ENCODE results near the gene KDELR3. TPM values are rescaled to one million over a fixed set of nuclear protein-coding genes. Genes with fewer than 3 reads are reported as not detected.

Gene KDELR3
- total and polyA plus RNA-seq, 7 donors = 0.53 to 1.9 (median 0.95) TPM

DNA sequence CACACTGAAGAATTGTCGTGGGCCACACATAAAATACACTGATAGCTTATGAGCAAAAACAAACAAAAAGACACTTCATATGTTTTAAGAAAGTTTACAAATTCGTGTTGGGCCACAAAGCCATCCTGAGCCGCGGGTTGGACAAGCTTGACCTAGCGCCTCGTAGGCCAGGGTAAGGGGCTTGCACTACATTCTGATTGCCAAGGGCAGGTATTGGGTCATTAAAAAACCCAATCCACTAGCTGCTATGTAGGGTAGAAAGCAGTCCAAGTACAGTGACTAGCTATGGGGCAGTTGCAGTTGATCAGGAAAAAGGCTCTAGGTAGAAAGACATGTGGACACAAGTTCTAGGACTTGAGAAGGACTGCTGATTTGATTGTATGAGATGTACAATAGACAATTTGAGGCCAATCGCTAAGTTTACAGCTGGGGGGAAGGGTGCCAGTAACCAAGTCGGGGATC, 14.0 kb downstream of the KDELR3 start:
- no peaks in the 10 kb centered on the region for H3K9me3 ChIP-seq
- H3K27me3 ChIP-seq (ENCODE audit: insufficient read depth in 3 of 3, low read length in 2 of 3) = no peaks in the 10 kb centered on the region
- DNase-seq = no peak
- TF ChIP-seq, protein P1, sequence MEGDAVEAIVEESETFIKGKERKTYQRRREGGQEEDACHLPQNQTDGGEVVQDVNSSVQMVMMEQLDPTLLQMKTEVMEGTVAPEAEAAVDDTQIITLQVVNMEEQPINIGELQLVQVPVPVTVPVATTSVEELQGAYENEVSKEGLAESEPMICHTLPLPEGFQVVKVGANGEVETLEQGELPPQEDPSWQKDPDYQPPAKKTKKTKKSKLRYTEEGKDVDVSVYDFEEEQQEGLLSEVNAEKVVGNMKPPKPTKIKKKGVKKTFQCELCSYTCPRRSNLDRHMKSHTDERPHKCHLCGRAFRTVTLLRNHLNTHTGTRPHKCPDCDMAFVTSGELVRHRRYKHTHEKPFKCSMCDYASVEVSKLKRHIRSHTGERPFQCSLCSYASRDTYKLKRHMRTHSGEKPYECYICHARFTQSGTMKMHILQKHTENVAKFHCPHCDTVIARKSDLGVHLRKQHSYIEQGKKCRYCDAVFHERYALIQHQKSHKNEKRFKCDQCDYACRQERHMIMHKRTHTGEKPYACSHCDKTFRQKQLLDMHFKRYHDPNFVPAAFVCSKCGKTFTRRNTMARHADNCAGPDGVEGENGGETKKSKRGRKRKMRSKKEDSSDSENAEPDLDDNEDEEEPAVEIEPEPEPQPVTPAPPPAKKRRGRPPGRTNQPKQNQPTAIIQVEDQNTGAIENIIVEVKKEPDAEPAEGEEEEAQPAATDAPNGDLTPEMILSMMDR (IDR thresholded peaks at IDR 0.05) = no peak
- 83 to 88% (median 88%) methylated on average over 8 of the region's 8 CpGs for WGBS, 3 donors
- intact Hi-C loops (cut with DNase I) = no loop called here
- no peak overlapping the region for H3K27ac ChIP-seq
- no peak overlapping the region for H3K4me3 ChIP-seq
- no peak for ATAC-seq
- peaks cover 23 to 82% of the 10 kb centered on the region in 2 donors for H3K36me3 ChIP-seq (ENCODE audit: insufficient read depth in 1 of 2, low read depth in 1 of 2)
- peaks cover 4% of the 10 kb centered on the region for H3K4me1 ChIP-seq

DNA sequence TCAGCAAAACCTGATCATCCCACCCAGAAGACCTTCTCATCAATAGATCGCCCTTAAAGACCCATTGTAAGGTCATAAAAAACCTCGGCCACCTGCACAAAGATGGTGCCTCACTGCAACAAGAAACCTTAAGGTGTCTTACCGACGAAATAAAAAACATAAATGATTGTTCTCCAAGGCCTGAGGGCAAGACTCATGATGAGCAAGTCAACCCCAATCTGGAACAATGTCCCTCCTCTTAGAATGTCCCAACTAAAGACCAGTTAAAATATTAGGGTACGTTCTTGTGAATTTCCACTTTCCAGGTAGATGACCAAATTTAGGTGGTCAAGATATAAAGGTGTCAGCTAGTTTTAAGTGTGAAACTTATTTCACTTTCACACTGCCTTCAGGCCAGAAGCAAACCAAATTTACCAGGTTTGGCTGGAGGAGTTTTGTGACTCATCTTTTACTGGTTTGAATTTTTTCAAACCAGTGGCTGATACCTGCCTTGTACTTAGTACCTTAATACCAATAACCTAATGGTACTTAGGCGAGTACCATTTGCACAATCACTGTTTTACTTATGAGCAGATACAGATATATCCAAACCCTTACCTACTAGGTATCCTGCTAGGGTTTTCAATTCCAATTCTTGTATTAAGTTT, 14.9 kb downstream of the KDELR3 start:
- Histone ChIP-seq H3K4me1 (peaks cover 7% of the 10 kb centered on the region), H3K27me3 (ENCODE audit: insufficient read depth in 3 of 3, low read length in 2 of 3) (no peaks in the 10 kb centered on the region), H3K36me3 (ENCODE audit: insufficient read depth in 1 of 2, low read depth in 1 of 2) (peaks cover 25 to 91% of the 10 kb centered on the region in 2 donors), H3K27ac (no peak overlapping the region), H3K9me3 (no peaks in the 10 kb centered on the region), H3K4me3 (no peak overlapping the region)
- intact Hi-C loops (cut with DNase I) = no loop called here
- WGBS, 3 donors = 91 to 95% (median 92%) methylated on average over 6 of the region's 6 CpGs
- no peak for ATAC-seq
- no peak for DNase-seq
- TF ChIP-seq, protein P1 (IDR thresholded peaks at IDR 0.05) = no peak

DNA sequence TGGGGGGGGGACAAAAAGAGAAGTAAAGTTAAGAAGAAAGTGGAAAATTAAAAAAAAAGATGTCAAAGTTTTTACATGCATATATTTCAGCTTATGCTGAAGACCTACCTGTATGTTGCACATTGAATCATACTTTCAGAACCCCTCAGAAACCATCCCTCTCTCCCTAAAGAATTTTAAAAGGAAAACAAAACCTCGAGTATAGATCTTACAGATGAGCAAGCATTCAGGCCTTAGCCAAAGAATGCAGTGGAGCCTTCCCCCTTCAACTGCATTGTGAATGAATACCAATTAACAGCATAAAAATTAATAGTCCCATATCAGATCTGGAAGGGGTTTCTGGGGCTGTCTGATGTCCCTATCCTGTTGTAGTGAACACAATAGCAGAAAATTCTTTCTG, 16.3 kb downstream of the KDELR3 start:
- H3K9me3 ChIP-seq = no peaks in the 10 kb centered on the region
- H3K36me3 ChIP-seq (ENCODE audit: insufficient read depth in 1 of 2, low read depth in 1 of 2) = peaks cover 29 to 100% of the 10 kb centered on the region in 2 donors
- DNase-seq = no peak
- H3K4me3 ChIP-seq = no peak overlapping the region
- peaks cover 12% of the 10 kb centered on the region for H3K4me1 ChIP-seq
- WGBS, 3 donors = 69 to 75% (median 70%) methylated on average over 1 of the region's 1 CpG
- ATAC-seq = no peak
- H3K27me3 ChIP-seq (ENCODE audit: insufficient read depth in 3 of 3, low read length in 2 of 3) = no peaks in the 10 kb centered on the region
- intact Hi-C loops (cut with DNase I) = no loop called here
- no peak overlapping the region for H3K27ac ChIP-seq
- TF ChIP-seq, protein P1 (IDR thresholded peaks at IDR 0.05) = no peak

DNA sequence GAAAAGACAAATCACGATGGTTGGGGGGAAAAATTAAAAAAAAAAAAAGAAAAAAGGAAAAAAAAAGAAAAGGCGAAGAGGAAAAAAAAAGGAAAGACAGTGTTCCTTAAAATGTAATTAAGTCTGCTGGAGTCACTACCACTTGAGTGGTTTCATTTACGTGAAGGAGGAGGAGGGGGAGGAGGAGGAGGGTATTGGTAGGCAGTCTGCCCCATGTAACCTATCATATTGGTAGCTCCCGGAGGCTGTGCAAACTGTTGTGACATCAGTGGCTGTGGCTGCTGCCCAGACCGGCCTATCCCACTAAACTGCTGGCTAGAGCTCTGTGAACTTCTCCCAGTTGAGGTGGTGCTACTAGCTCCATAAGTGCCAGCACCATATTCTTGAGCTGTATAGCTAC, 17.9 kb downstream of the KDELR3 start:
- Histone ChIP-seq H3K27ac (peak overlapping the region; percentile 5), H3K36me3 (ENCODE audit: insufficient read depth in 1 of 2, low read depth in 1 of 2) (peaks cover 38 to 100% of the 10 kb centered on the region in 2 donors), H3K27me3 (ENCODE audit: insufficient read depth in 3 of 3, low read length in 2 of 3) (no peaks in the 10 kb centered on the region), H3K4me3 (no peak overlapping the region), H3K9me3 (no peaks in the 10 kb centered on the region), H3K4me1 (peaks cover 12% of the 10 kb centered on the region)
- TF ChIP-seq, protein P1 (IDR thresholded peaks at IDR 0.05) = no peak
- ATAC-seq (peak; percentile 45 to 55 (median 49)), DNase-seq (no peak)
- intact Hi-C loops (cut with DNase I) = no loop called here
- 37 to 48% (median 46%) methylated on average over 5 of the region's 5 CpGs for WGBS, 3 donors

DNA sequence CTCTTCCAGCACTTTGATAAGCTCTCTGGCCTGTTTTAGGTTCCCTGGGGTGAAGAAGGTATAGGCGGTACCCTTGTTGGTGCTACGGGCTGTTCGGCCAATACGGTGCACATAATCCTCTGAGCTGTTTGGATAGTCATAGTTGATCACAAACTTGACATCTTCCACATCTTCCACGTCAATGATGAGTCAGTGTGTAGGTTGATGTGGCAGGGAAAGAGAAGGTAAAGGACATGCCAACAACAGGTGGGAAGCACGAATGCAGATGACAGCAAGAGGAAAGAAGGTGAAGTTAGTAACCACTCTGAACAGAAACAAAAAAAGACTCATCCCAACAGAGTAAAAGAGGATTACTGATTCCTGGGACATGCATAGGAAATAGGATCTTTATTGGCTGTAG, 20.1 kb downstream of the KDELR3 start:
- peak overlapping the region; percentile 3 for H3K27ac ChIP-seq
- no peaks in the 10 kb centered on the region for H3K27me3 ChIP-seq (ENCODE audit: insufficient read depth in 3 of 3, low read length in 2 of 3)
- H3K4me1 ChIP-seq = peaks cover 18% of the 10 kb centered on the region
- peaks cover 37 to 100% of the 10 kb centered on the region in 2 donors for H3K36me3 ChIP-seq (ENCODE audit: insufficient read depth in 1 of 2, low read depth in 1 of 2)
- DNase-seq (no peak), ATAC-seq (peak; percentile 2 to 32 (median 9))
- intact Hi-C loops (cut with DNase I) = no loop called here
- 70 to 79% (median 73%) methylated on average over 6 of the region's 6 CpGs for WGBS, 3 donors
- TF ChIP-seq, protein P1 (IDR thresholded peaks at IDR 0.05) = no peak
- H3K9me3 ChIP-seq = no peaks in the 10 kb centered on the region
- no peak overlapping the region for H3K4me3 ChIP-seq

All from psoas muscle (tissue), 8 donors.